NCI-H187 treated with DMSO at 0.1 percent for 48 hours (cell line): ENCODE measurements around the gene RASAL1.

Experiments
- DNase-seq: peaks from one replicate; lab custom pipeline; 2025; lab: John Stamatoyannopoulos, UW

Gene RASAL1

DNA sequence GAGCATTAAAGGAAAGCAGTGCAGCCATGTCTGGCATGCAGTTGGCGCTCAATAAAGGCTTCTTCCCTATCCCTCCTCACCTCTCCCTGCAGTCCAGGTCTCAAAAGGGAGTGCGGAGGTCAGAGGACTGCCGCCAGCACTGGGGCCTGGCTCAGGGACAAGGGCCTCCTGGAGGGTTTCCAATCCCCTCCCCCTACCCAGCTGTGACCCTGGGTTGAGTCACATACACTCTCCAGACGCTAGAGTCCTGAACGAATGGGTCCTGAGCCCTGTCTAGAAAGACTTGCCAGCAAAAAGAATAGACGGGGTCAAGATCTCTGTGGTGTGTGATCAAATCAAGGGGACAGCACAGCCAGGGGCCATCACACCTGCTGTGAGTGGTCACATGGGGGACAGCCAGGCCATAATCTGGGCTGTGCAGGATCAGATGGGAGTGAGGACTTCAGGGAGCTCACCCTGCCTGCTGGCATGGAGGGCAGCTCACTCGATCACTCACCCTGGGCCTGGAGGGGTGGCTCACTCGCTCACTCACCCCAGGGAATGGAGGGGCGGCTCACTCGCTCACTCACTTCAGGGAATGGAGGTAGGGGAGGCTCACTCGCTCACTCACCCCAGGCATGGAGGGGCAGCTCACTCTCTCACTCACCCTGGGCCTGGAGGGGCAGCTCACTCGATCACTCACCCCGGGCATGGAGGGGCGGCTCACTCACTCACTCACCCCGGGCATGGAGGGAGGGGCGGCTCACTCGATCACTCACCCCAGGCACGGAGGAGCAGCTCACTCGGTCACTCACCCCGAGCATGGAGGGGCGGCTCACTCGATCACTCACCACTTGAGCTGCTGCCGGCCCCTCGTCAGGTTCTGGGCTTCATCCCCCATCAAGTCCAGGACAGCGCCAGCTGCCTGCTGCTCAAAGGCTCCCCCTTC is 26.8 kb upstream of the RASAL1 start:
- DNase-seq = no peak

- DNase-seq = peak; percentile 76
Observed at GRCh38 chr12:113161415-113162016, 26.0 kb upstream of the RASAL1 start.

DNA sequence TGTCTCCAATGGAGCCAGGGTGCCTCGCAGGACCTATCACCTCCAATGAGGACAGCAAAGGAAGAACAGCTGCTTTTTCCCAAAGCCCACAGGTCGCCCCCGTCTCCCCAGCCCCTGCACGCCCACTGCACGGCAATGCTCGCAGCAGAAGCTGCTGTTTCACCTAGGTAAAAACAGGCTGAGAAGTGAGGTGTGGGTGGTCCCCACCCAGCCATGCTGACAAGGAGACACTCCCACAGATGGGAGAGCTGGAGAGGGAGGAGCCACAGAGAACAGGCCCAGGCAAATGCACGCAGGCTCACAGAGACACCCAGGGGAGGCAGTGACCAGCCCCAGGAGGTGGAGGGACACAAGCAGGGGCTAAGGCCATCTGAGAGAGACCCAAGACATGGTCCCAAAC is 24.4 kb upstream of the RASAL1 start:
- DNase-seq = no peak

- DNase-seq = no peak
Observed at GRCh38 chr12:113158439-113159203, 23.1 kb upstream of the RASAL1 start.

- no peak for DNase-seq
Observed at GRCh38 chr12:113157218-113157859, 21.8 kb upstream of the RASAL1 start.

DNA sequence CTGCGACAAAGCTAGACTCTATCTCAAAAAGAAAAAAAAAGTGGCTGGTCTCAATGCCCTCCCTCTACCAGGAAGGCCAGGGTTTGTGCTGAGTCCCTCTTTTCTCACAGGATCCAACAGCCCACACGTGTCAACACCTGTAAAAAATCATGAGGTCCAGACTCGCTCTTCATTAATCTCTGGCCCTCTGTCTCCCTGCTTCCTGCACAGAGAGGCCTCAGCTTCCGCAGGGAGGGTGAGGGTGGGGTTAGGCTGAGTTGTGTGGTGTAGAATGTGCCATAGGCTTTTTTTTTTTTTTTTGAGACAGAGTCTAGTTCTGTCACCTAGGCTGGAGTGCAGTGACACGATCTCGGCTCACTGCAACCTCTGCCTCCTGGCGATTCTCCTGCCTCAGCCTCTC is 20.1 kb upstream of the RASAL1 start:
- DNase-seq = no peak

DNA sequence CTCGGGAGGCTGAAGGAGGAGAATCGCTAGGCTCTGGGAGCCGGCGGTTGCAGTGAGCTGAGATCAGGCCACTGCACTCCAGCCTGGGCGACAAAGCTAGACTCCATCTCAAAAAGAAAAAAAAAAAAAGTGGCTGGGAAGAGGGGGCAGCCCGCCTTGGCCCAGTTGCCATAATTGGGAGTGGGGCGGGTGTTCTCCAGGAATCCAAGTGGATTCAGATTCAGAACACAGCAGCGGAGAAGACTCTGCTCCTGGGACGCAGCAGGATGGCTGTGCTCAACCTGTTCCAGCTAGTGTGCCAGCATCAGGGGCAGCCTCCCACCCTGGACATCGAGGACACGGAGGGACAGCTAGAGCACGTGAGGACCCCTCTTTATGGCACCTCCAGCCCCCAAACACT is 19.5 kb upstream of the RASAL1 start:
- DNase-seq = no peak

GRCh38 chr12:113154351-113154973 is 18.9 kb upstream of the RASAL1 start:
- no peak for DNase-seq

DNA sequence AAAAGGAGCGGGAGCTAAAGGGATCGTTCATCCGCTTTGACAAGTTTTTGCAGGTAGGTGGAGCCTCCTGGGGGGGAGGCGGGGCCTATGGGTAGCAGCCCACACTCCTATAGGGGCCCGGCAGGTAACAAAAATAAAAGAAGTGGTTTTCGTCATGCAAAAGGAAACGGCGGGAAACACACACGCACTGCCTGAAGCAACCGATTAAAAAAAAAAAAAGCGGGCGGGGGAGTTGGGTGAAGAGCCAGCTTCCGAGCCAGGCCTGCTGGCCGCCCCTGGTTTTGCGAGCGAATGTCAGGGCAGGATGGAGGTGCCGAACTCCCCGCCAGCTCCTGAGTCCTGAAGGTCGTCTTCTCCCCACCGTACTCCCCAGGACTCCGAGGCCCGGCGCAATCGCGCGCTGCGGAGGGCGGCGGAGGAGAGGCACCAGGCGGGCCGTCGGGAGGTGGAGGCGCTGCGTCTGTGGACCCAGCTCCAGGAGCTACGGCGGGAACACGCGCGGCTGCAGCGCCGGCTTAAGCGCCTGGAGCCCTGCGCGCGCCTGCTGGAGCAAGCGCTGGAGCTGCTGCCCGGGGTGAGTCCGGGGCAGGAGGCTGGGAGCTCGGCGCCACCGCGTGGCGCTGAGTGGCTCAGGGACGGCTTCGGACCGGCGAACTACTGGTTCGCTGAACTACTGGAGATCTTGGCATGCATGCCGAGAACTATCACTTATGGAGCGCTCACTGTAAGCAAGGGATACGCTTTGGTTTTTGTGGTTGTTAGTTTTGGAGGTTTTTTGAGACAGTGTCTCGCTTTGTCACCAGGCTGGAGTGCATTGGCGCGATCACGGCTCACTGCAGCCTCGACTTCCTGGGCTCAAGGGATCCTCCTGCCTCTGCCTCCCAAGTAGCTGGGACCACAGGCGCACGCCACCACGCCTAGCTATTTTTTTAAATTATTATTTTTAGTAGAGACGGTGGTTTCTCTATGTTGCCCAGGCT is 17.6 kb upstream of the RASAL1 start:
- DNase-seq = no peak

DNA sequence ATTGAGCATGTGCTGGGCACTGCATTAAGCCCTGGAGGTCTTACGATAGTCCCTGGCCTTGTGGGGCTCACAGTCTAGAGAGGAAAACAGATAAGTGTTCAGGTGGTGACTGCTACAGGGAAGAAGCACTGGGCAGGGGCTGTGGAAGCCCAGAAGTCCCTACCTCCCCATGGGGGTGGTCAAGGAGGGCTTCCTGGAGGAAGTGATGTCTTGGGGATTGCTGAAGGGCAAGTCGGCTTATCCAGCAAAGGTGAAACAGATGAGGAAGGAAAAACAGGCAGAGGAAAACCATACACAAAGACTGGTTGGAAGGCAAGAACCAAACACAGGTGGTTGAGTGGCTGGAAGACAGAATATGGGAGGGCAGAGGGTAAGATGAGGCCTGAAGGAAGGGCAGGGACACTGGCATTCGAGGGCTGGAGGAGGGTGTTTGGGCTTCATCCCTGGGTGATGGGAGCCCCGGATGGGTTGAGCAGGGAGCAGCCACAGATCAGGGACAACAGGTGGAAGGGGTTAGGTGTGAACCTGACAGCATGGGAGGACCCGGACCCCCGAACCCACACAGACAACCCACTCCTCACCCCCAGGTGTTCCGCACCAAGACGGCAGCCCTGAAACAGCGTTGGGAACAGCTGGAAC is 16.8 kb upstream of the RASAL1 start:
- no peak for DNase-seq

GRCh38 chr12:113151655-113152054 is 16.1 kb upstream of the RASAL1 start:
- no peak for DNase-seq

GRCh38 chr12:113149361-113150150 is 14.0 kb upstream of the RASAL1 start, which contains the start of gene CFAP73:
Gene CFAP73, plus strand, starts transcription at chr12:113149724. Its CDS starts 134 bp downstream, at chr12:113149858.
- DNase-seq = no peak

DNA sequence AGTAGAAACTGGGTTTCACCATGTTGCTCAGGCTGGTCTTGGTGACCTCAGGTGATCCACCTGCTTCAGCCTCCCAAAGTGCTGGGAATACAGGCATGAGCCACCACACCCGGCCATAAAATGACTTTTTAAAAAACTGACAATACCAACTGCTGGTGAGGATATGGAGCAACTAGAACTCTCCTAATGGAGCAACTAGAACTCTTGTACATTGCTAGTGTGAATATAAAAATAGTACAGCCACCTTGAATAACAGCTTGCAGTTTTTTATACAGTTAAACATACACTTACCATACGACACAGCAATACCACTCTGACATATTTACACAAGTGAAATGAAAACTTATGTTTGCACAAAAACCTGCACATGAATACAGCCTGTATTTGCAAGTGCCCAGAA is 11.4 kb upstream of the RASAL1 start:
- no peak for DNase-seq

- no peak for DNase-seq
Observed at GRCh38 chr12:113145720-113146551, 10.4 kb upstream of the RASAL1 start.

GRCh38 chr12:113144806-113145205 is 9.2 kb upstream of the RASAL1 start:
- no peak for DNase-seq

GRCh38 chr12:113143959-113144358 is 8.4 kb upstream of the RASAL1 start:
- DNase-seq = no peak

DNA sequence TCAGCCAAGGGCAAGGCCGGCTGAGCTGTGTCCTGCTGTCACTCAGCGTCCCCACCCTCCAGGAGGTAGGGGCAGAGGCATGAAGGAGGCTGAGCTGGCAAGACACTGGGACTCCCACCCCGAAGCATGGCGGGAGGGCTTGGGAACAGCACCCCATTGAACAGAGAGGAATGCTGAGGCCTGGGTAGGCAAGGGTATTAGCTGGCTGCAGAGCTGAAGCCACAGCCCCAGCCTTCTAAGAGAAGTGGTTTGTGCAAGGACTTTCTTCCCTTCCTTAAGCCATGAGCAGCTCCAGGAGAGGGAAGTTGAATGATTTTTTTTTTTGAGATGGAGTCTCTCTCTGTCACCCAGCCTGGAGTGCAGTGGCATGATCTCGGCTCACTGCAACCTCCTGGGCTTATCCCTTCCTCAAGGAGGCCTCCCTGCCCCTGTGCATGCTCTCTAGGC is 7.3 kb upstream of the RASAL1 start:
- DNase-seq = no peak
